Esophagus squamous epithelium (tissue), 4 donors: ENCODE measurements around the gene KBTBD4.

ENCODE experiments used
- POLR2A ChIP-seq, 4 donors: fragments of 450-650 bp; IDR thresholded peaks; one replicate each; pipeline ENCODE4 v1.6.1; 2017; ENCODE audit warnings: antibody characterized with exemption in 4 of 4, mild to moderate bottlenecking in 4 of 4, moderate library complexity in 3 of 4
- TF ChIP-seq, protein P1 (sequence below), 6 experiments: fragments of 450-650 bp in 4 of 6; fragments of 200-600 bp in 2 of 6; sonication (generic) in 2 of 6; IDR thresholded peaks; one replicate each; pipeline ENCODE4 v1.5.1; 2016 to 2019; ENCODE audit warnings: antibody characterized with exemption in 6 of 6, mild to moderate bottlenecking in 4 of 6, moderate library complexity in 4 of 6

DNA sequence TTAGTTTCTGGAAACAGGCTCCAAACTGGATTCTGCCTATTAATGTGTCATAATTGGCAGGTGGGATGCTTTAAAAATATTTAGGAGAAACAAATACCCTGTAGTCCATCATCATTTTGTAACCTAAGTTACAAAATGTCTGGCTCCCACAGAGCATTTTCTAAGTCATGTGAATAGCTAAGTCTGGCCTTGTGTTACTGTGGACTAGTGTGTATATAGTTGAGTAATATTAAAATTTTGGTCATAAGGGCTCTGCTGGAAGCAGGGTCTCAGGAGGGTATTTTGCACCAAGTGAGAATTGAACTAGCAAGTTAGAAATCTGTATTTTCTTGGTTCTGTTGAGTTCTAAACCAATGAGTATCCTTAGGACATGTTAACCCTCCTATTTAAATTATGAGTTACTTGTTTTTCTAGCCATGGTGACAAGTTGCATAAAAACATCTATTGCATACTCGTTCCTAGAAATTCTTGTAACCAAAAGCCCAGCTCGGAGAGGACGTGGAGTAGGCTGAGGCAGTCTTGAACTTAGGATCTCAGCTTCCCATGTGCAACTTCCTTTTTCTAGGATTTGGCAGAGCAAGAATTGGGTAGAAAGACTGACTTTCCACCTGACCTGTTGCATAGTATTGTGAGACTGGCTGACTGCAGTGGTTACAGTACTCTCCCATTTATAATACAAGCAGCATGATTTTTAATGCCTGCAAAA, 8.0 kb downstream of the KBTBD4 start:
- TF ChIP-seq, protein P1, sequence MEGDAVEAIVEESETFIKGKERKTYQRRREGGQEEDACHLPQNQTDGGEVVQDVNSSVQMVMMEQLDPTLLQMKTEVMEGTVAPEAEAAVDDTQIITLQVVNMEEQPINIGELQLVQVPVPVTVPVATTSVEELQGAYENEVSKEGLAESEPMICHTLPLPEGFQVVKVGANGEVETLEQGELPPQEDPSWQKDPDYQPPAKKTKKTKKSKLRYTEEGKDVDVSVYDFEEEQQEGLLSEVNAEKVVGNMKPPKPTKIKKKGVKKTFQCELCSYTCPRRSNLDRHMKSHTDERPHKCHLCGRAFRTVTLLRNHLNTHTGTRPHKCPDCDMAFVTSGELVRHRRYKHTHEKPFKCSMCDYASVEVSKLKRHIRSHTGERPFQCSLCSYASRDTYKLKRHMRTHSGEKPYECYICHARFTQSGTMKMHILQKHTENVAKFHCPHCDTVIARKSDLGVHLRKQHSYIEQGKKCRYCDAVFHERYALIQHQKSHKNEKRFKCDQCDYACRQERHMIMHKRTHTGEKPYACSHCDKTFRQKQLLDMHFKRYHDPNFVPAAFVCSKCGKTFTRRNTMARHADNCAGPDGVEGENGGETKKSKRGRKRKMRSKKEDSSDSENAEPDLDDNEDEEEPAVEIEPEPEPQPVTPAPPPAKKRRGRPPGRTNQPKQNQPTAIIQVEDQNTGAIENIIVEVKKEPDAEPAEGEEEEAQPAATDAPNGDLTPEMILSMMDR (IDR thresholded peaks at IDR 0.05), result no peak
- TF ChIP-seq POLR2A (IDR thresholded peaks at IDR 0.05), result no peak
